Tibial nerve (tissue), 3 donors: ENCODE measurements around the gene OLR1.

Experiments
- CTCF ChIP-seq, 5 experiments: fragments of 200-600 bp in 3 of 5; fragments of 450-650 bp in 2 of 5; sonication (generic) in 3 of 5; IDR thresholded peaks; one replicate each; pipeline ENCODE4 v1.5.1; 2016 to 2019; ENCODE audit warnings: antibody characterized with exemption in 5 of 5, mild to moderate bottlenecking in 3 of 5, moderate library complexity in 2 of 5
- POLR2A ChIP-seq, 2 donors: fragments of 450-650 bp; IDR thresholded peaks; one replicate each; pipeline ENCODE4 v1.6.1; 2017; ENCODE audit warnings: antibody characterized with exemption in 2 of 2, mild to moderate bottlenecking in 2 of 2, moderate library complexity in 2 of 2

- no peak for TF ChIP-seq CTCF (IDR thresholded peaks at IDR 0.05)
- TF ChIP-seq POLR2A (IDR thresholded peaks at IDR 0.05) = no peak
Measured at GRCh38 chr12:10126413-10126812, 45.5 kb downstream of the OLR1 start.
